ENCODE results near the gene PROP1.
"Not testable (repeated sequence)": the region's sequence is repeated elsewhere in the genome, so short reads cannot be mapped to it uniquely, and the experiment has no call there.

The PROP1 gene

DNA sequence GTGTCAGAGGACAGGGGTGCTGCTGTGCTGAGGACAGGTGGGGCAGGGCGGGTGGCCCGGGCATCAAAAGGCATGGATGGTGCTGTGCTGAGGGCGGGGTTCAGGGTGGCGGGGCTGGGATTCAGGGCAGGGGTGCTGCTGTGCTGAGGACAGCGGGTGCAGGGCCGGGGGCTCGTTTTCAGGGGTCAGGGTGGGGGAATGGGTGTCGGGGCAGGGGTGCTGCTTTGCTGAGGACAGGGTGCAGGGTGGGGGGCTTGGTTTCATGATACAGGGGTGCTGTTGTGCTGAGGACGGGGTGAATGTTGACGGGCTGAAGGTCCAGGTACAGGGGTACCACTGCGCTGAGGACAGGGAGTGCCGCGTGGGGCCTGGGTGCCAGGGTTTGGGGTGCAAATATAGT is 50.9 kb downstream of the PROP1 start:
- not testable (repeated sequence) for H3K9me3 Mint-ChIP-seq

DNA sequence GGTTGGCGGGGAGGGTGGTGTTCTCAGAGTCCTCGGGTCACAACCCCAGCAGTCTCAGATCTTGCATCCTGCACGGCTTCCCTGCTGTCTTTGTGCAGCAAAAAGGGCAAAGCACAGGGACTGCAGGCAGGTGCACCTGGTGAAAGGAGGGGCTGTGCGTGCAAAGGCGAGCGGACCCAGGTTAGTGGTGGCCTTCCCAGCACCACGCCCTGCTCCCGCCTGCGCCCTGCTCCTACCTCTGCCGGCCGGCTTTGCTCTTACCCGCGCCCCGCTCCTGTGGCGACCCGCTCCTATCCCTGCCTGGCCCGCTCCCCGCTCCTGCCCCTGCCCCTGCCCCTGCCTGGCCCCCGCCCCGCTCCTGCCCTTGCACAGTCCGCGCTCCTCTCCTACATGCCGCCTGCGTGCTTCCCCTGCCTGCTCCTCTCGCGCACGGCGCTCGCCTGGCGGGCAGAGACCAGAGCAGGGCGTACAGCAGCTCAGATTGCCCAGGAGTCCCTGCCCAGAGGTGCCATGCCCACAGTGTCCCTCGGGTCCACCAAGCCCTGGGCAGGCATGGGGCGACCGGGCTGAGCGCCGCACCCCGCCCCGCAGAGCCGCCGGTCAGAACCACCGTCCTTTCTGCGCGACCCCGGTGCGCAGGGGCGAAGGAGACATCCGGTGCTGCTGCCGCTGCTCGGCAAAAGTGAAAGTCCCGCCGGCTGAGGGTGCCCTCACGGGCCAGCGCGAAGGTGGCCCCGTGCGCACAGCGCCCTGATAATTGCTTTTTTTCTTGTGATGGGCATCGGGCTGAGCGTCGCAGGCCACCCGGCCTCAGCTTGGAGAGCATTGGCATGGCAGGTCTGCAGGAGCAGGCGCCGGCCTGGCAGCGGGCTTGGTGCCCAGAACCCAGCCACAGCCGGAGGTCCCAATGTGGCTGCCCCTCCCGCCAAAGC is 52.0 kb downstream of the PROP1 start:
- H3K9me3 Mint-ChIP-seq; H3K4me3 Mint-ChIP-seq; H3K4me1 Mint-ChIP-seq; H3K27ac Mint-ChIP-seq; H3K27me3 Mint-ChIP-seq (ENCODE audit: low read depth); H3K36me3 Mint-ChIP-seq (ENCODE audit: low read depth): not testable (repeated sequence)

More for the DNA sequence above, 50.9 kb downstream of the PROP1 start:
- H3K36me3 Mint-ChIP-seq (ENCODE audit: low read depth); H3K27ac Mint-ChIP-seq; H3K27me3 Mint-ChIP-seq (ENCODE audit: low read depth); H3K4me1 Mint-ChIP-seq; H3K4me3 Mint-ChIP-seq: not testable (repeated sequence)

DNA sequence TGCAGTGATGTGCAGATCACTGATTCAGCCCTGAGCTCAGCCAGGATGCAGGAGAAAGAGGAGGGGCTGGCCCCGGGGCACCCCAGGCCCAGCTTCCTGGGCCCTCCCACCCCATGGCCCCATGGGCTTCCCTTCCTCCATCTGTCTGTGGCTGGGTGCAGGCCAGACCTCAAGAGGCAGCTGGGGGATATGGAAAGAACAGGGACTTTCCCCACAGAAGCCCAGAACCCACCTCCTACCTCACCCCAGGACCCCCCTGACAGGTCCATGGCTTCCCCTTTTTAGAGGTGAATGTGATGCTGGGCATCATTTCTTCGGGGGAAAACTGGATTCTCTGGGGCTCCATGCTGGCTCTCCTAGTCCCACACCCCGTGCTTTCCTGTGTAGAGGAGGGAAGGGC is 53.1 kb downstream of the PROP1 start:
- not testable (repeated sequence) for H3K36me3 Mint-ChIP-seq (ENCODE audit: low read depth); H3K4me1 Mint-ChIP-seq; H3K27me3 Mint-ChIP-seq (ENCODE audit: low read depth); H3K4me3 Mint-ChIP-seq; H3K9me3 Mint-ChIP-seq
- peak overlapping the region in 1 of 3 experiments; percentile 63 for H3K27ac Mint-ChIP-seq
